Retinal pigment epithelial cell (primary cell): ENCODE measurements around the gene PSG2.
A peak's percentile ranks its signal among the peaks of the same experiment; 100 is the strongest.
"Not testable (repeated sequence)": the region's sequence is repeated elsewhere in the genome, so short reads cannot be mapped to it uniquely, and the experiment has no call there.

ENCODE experiments used
- DNase-seq: peaks from one replicate; pipeline ENCODE4 v3.0.0-alpha.2; 2010; ENCODE audit warnings: low read depth
- H3K4me3 ChIP-seq: 2 replicates; pipeline ENCODE4 v1.5.1; 2011; ENCODE audit warnings: mild to moderate bottlenecking, low read length, control low read depth, moderate library complexity
- TF ChIP-seq, protein P1 (sequence below): conservative IDR thresholded peaks from 2 replicates; pipeline ENCODE4 v1.5.1; 2011; ENCODE audit warnings: low read depth, low read length, control low read depth, inconsistent platforms

PSG2 gene

GRCh38 chr19:43027985-43028384 is 54.5 kb downstream of the PSG2 start:
- not testable (repeated sequence) for H3K4me3 ChIP-seq, DNase-seq
- TF ChIP-seq, protein P1, sequence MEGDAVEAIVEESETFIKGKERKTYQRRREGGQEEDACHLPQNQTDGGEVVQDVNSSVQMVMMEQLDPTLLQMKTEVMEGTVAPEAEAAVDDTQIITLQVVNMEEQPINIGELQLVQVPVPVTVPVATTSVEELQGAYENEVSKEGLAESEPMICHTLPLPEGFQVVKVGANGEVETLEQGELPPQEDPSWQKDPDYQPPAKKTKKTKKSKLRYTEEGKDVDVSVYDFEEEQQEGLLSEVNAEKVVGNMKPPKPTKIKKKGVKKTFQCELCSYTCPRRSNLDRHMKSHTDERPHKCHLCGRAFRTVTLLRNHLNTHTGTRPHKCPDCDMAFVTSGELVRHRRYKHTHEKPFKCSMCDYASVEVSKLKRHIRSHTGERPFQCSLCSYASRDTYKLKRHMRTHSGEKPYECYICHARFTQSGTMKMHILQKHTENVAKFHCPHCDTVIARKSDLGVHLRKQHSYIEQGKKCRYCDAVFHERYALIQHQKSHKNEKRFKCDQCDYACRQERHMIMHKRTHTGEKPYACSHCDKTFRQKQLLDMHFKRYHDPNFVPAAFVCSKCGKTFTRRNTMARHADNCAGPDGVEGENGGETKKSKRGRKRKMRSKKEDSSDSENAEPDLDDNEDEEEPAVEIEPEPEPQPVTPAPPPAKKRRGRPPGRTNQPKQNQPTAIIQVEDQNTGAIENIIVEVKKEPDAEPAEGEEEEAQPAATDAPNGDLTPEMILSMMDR, result peak; percentile 50

DNA sequence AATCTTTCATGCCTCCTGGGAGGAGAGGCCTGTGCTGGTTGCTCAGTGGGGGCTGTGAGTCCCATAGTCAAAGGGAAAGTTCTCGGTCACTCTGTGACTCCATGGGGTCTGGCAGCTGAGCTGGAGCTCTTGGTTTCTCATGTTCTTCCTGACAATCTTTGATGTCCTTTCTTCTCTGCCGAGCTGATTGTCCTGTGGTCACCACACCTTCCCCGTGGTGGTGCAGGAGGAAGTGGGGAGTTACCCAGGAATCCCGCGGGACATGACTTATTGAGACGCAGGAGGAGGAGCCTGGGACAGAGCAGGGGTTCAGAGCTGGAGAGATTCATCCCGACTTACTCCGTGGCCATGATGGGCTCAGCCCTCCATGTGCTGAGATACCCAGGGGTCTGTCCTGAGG is 55.4 kb downstream of the PSG2 start:
- not testable (repeated sequence) for H3K4me3 ChIP-seq, DNase-seq

- DNase-seq, H3K4me3 ChIP-seq: not testable (repeated sequence)
Observed at GRCh38 chr19:43026369-43026768, 56.1 kb downstream of the PSG2 start, which contains the start of gene PSG11. PSG11 (minus strand) TSS chr19:43026469; CDS start chr19:43026372, 97 bp downstream.

DNA sequence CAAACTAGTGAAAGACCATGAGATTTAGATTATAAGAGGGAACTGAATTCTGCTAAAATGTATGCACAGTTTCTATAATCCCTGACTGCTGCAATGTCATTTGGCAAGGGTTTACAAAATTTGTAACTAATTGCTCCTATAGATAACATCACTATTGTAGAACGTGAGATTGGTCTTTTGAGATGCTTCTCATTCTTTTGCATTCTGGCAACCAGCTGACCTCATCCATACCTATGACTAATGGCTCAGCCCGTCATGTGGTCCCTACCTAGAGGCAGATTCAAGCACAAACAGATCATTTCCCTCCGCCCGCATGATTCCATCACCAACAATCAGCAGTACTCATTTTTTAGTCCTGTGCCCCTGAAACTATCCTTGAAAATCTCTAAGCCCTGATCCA is 60.4 kb downstream of the PSG2 start:
- DNase-seq, result peak; percentile 90
- H3K4me3 ChIP-seq, result not testable (repeated sequence)

- peak; percentile 98 for DNase-seq
- not testable (repeated sequence) for H3K4me3 ChIP-seq
Observed at GRCh38 chr19:43021629-43022028, 60.9 kb downstream of the PSG2 start.

- not testable (repeated sequence) for H3K4me3 ChIP-seq, DNase-seq
- TF ChIP-seq, protein P1, result peak; percentile 42
Observed at GRCh38 chr19:43019588-43019987, 62.9 kb downstream of the PSG2 start.
